OCI-LY7 (cell line): ENCODE results near the gene ZBTB16. TPM values are rescaled to one million over a fixed set of nuclear protein-coding genes. Genes with fewer than 3 reads are reported as not detected.
A peak's percentile ranks its signal among the peaks of the same experiment; 100 is the strongest.

Experiments used
- BruUV-seq: library from RNA; stranded (reverse); fragments of 400-500 nt; replicated peaks from 2 replicates; lab custom pipeline; 2021; lab: Mats Ljungman, UMichigan
- CTCF ChIA-PET: fragments of 300-600 bp; sonication (Branson Sonifier 250); formaldehyde crosslinking; loops from one replicate; lab custom pipeline; 2022; ENCODE audit warnings: antibody characterized with exemption; ENCODE audit not compliant: unreplicated experiment; lab: Charles Lee
- POLR2A ChIA-PET: fragments of 300-600 bp; sonication (Branson Sonifier 250); formaldehyde crosslinking; loops from one replicate; lab custom pipeline; 2022; ENCODE audit warnings: antibody characterized with exemption; lab: Charles Lee
- DNase-seq: peaks from one replicate; pipeline ENCODE4 v3.0.0-alpha.2; 2015; ENCODE audit warnings: low spot score
- H2AFZ ChIP-seq: fragments of 200-600 bp; sonication (generic), shearing (Covaris generic); 2 replicates; pipeline ENCODE4 v1.6.1; 2014; ENCODE audit warnings: mild to moderate bottlenecking, antibody characterized with exemption, low read length, moderate library complexity
- H3K27ac ChIP-seq: fragments of 200-600 bp; sonication (generic); 2 replicates; pipeline ENCODE4 v1.5.1; 2014; ENCODE audit warnings: mixed run types, low read depth, mild to moderate bottlenecking, moderate library complexity, low read length, inconsistent platforms; ENCODE audit not compliant: poor library complexity, severe bottlenecking
- H3K36me3 ChIP-seq: fragments of 200-600 bp; sonication (generic); 2 replicates; pipeline ENCODE4 v1.6.1; 2014; ENCODE audit warnings: mild to moderate bottlenecking, antibody characterized with exemption, low read length, moderate library complexity, mixed read lengths; ENCODE audit not compliant: insufficient read depth
- H3K4me1 ChIP-seq: fragments of 200-600 bp; sonication (generic); 2 replicates; pipeline ENCODE4 v1.5.1; 2014; ENCODE audit warnings: mild to moderate bottlenecking, low read length; ENCODE audit not compliant: insufficient read depth, poor library complexity, severe bottlenecking
- H3K4me2 ChIP-seq: fragments of 200-600 bp; sonication (generic); 2 replicates; pipeline ENCODE4 v1.6.1; 2014; ENCODE audit warnings: mild to moderate bottlenecking, low read length
- H3K4me3 ChIP-seq: fragments of 200-600 bp; sonication (generic); 2 replicates; pipeline ENCODE4 v1.5.1; 2014; ENCODE audit warnings: mild to moderate bottlenecking, low read depth, low read length; ENCODE audit not compliant: poor library complexity, severe bottlenecking
- H3K79me2 ChIP-seq: fragments of 200-600 bp; sonication (generic); 2 replicates; pipeline ENCODE4 v1.6.1; 2016; ENCODE audit warnings: low read depth, mild to moderate bottlenecking, low read length, moderate library complexity, mixed read lengths; ENCODE audit not compliant: insufficient read depth
- H3K9me2 ChIP-seq: fragments of 200-600 bp; sonication (generic); 2 replicates; pipeline ENCODE4 v1.6.1; 2016; ENCODE audit warnings: mild to moderate bottlenecking, low read length, mixed read lengths; ENCODE audit not compliant: insufficient read depth
- H3K9me3 ChIP-seq: fragments of 200-600 bp; sonication (generic); 2 replicates; pipeline ENCODE4 v1.6.1; 2014; ENCODE audit warnings: mild to moderate bottlenecking, mixed run types, low read length, mixed read lengths
- H4K20me1 ChIP-seq: fragments of 200-600 bp; sonication (generic); 2 replicates; pipeline ENCODE4 v1.6.1; 2014; ENCODE audit warnings: mild to moderate bottlenecking, antibody characterized with exemption, low read length, moderate library complexity, mixed read lengths; ENCODE audit not compliant: insufficient read depth
- EZH2phosphoT487 ChIP-seq: fragments of 200-600 bp; sonication (generic); IDR thresholded peaks from 2 replicates; pipeline ENCODE4 v1.6.1; 2018; ENCODE audit warnings: low read depth, borderline replicate concordance, mild to moderate bottlenecking, mixed run types, antibody characterized with exemption, low read length, moderate library complexity, mixed read lengths
- intact Hi-C: fragments of 100-400 bp; cut with micrococcal nuclease; formaldehyde crosslinking; loops from one replicate; pipeline ENCODE4 v1.10.0; 2022; ENCODE audit not compliant: unreplicated experiment
- total RNA-seq, 2 experiments: library from RNA; depleted of rRNA in 1 of 2; stranded (reverse); fragments of >200 nt in 1 of 2; shearing (Covaris generic) in 1 of 2; gene quantifications; 2 replicates each; pipeline ENCODE4 v1.2.3, GENCODE V29; 2014 to 2022
- TF ChIP-seq, protein P1 (sequence below): fragments of 200-600 bp; sonication (generic); conservative IDR thresholded peaks from 2 replicates; pipeline ENCODE4 v1.5.1; 2014; ENCODE audit warnings: mild to moderate bottlenecking, antibody characterized with exemption, low read length, moderate library complexity, mixed read lengths

The ZBTB16 gene
- total RNA-seq, 2 experiments from 2014 or later: not detected

DNA sequence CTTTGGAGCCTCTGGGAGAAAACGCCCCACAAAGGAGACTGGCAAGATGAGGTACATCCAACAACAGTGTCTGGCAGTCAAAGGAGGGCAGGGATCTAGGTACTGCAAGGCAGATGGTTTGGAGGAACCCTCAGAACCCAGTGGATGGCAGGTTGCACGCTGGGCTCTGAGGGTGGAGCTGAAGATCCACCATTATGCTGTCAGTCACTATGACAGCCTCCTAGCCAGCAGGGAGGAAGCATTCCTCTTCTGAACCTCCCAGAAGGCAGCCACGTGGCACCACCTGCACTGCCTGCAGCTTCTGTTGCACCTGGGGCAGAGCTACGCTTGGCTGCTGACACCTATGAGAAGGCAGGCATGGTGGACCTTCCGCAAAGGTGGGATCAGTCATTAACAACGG is 44.4 kb upstream of the ZBTB16 start:
- no peaks in the 10 kb centered on the region for H3K36me3 ChIP-seq
- no peaks in the 10 kb centered on the region for H3K79me2 ChIP-seq
- no peak overlapping the region for H3K4me3 ChIP-seq
- DNase-seq: peak; percentile 32
- intact Hi-C loops: no loop called here
- TF ChIP-seq, protein P1, sequence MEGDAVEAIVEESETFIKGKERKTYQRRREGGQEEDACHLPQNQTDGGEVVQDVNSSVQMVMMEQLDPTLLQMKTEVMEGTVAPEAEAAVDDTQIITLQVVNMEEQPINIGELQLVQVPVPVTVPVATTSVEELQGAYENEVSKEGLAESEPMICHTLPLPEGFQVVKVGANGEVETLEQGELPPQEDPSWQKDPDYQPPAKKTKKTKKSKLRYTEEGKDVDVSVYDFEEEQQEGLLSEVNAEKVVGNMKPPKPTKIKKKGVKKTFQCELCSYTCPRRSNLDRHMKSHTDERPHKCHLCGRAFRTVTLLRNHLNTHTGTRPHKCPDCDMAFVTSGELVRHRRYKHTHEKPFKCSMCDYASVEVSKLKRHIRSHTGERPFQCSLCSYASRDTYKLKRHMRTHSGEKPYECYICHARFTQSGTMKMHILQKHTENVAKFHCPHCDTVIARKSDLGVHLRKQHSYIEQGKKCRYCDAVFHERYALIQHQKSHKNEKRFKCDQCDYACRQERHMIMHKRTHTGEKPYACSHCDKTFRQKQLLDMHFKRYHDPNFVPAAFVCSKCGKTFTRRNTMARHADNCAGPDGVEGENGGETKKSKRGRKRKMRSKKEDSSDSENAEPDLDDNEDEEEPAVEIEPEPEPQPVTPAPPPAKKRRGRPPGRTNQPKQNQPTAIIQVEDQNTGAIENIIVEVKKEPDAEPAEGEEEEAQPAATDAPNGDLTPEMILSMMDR: no peak
- TF ChIP-seq EZH2phosphoT487: no peak
- no peak overlapping the region for H3K27ac ChIP-seq
- H3K4me1 ChIP-seq: no peaks in the 10 kb centered on the region
- H3K9me3 ChIP-seq: no peaks in the 10 kb centered on the region
- no peaks in the 10 kb centered on the region for H3K9me2 ChIP-seq
- no peak overlapping the region for H2AFZ ChIP-seq
- ChIA-PET POLR2A (interaction anchor here (0.5 to 0.6 kb wide), 3 partner anchors 9 to 190 kb away, joined by 3 read pairs; no protein-coding TSS in a partner anchor), CTCF (no interaction called here)
- no peak overlapping the region for H3K4me2 ChIP-seq
- BruUV-seq: no TSS peak
- H4K20me1 ChIP-seq: no peaks in the 10 kb centered on the region

DNA sequence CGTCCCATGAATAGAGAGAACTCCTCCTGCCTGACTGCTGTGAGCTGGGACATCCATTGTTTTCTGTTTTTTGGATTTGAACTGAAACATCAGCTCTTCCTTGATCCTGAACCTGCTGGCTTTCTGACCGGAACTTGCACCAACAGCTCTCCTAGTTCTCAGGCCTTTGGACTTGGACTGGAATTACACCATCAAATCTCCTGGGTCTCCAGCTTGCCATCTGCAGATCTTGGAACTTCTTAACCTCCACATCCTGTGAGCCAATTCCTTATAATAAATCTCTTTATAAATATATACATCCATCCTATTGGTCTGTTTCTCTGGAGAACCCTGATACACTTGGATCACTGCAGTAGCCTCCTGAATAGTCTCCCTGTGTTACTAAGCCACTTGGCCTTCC is 42.5 kb upstream of the ZBTB16 start:
- no TSS peak for BruUV-seq
- Histone ChIP-seq H3K4me3 (no peak overlapping the region), H3K27ac (no peak overlapping the region), H3K4me1 (no peaks in the 10 kb centered on the region), H4K20me1 (no peaks in the 10 kb centered on the region), H2AFZ (no peak overlapping the region), H3K4me2 (no peak overlapping the region), H3K9me2 (no peaks in the 10 kb centered on the region), H3K79me2 (no peaks in the 10 kb centered on the region), H3K9me3 (no peaks in the 10 kb centered on the region), H3K36me3 (no peaks in the 10 kb centered on the region)
- POLR2A ChIA-PET: interaction anchor here (0.7 to 1.0 kb wide), 3 partner anchors 13 to 385 kb away, joined by 3 to 4 read pairs (median 3); no protein-coding TSS in a partner anchor
- TF ChIP-seq, protein P1: no peak
- no peak for TF ChIP-seq EZH2phosphoT487
- CTCF ChIA-PET: interaction anchor here (0.6 kb wide), 1 partner anchor 24 kb away, joined by 11 read pairs; no protein-coding TSS in a partner anchor
- DNase-seq: no peak
- intact Hi-C loops: no loop called here

DNA sequence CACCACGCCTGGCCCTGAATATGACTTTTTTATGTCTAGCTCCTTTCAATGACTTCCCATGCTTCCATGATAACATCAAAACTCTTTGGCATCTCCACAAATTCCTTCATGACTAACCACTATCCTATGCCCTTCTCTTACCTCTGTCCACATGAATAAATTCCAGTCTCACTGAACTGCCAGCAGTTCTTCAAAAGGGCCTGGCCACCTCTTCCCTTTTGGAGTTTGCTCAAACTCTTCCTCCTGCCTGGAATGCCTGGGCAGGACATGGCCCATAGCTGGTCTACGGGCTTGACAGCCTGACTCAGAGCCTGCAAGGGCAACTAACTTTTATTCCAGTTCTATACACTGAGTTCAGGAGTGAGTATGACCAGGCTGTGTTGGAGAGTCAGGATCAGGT is 41.8 kb upstream of the ZBTB16 start:
- no peak overlapping the region for H3K4me2 ChIP-seq
- intact Hi-C loops: no loop called here
- no peaks in the 10 kb centered on the region for H3K36me3 ChIP-seq
- DNase-seq: no peak
- no peak overlapping the region for H2AFZ ChIP-seq
- ChIA-PET CTCF (no interaction called here), POLR2A (interaction anchor here (0.9 kb wide), 1 partner anchor 215 kb away, joined by 4 read pairs; no protein-coding TSS in a partner anchor)
- H3K4me1 ChIP-seq: no peaks in the 10 kb centered on the region
- H3K4me3 ChIP-seq: no peak overlapping the region
- BruUV-seq: no TSS peak
- H4K20me1 ChIP-seq: no peaks in the 10 kb centered on the region
- no peak overlapping the region for H3K27ac ChIP-seq
- no peaks in the 10 kb centered on the region for H3K9me3 ChIP-seq
- TF ChIP-seq, protein P1: no peak
- no peak for TF ChIP-seq EZH2phosphoT487
- no peaks in the 10 kb centered on the region for H3K79me2 ChIP-seq
- no peaks in the 10 kb centered on the region for H3K9me2 ChIP-seq
